K562 (cell line): ENCODE measurements around the gene RET. TPM values are rescaled to one million over a fixed set of nuclear protein-coding genes. Genes with fewer than 3 reads are reported as not detected.

Experiments used
- ATAC-seq: fragments of 200-7000 bp; cut with Tn5 transposase; 3 replicates; pipeline ENCODE4 v1.9.1; 2020; ENCODE audit warnings: moderate library complexity
- BruUV-seq: library from RNA; stranded (reverse); fragments of 400-500 nt; replicated peaks from 2 replicates; lab custom pipeline; 2021; lab: Mats Ljungman, UMichigan
- CTCF ChIA-PET: fragments of 300-600 bp; formaldehyde crosslinking; extraction: SDS; loops from one replicate; lab custom pipeline; 2021; ENCODE audit warnings: low intra/inter-chr PET ratio; lab: Yijun Ruan, JAX
- POLR2A ChIA-PET: fragments of 300-600, 350-650 bp; sonication (Branson Sonifier 250); formaldehyde crosslinking; extraction: SDS; loops from one replicate; lab custom pipeline; 2021; ENCODE audit warnings: antibody characterized with exemption, inconsistent platforms; lab: Yijun Ruan, JAX
- DNase-seq, 4 experiments: peaks; one replicate each; pipeline versions ENCODE4 v3.0.0 to v3.0.0-alpha.2; 2011 to 2018; ENCODE audit warnings: low spot score in 3 of 4, mixed read lengths in 3 of 4; ENCODE audit errors: extremely low read depth in 1 of 4
- FAIRE-seq: peaks from 2 replicates; lab custom pipeline; 2011; peaks lifted over from hg19 to GRCh38; lab: Jason Lieb, UNC
- H2AFZ ChIP-seq: 2 replicates; pipeline ENCODE4 v1.6.0; 2011; ENCODE audit warnings: low read depth, low read length, control low read depth, inconsistent platforms
- H3K27ac ChIP-seq: fragments of 200-600 bp; 3 replicates; pipeline ENCODE4 v1.8.0; 2011; ENCODE audit warnings: low read depth, mild to moderate bottlenecking, control low read depth, inconsistent platforms, low read length, moderate library complexity, mixed read lengths; ENCODE audit errors: extremely low read depth
- H3K27me3 ChIP-seq, 2 experiments: fragments of 300-600 bp in 1 of 2; 2 replicates in 1 of 2; 3 replicates in 1 of 2; pipeline versions ENCODE4 v1.6.0 to v1.8.0; 2011; ENCODE audit warnings: inconsistent platforms in 2 of 2, low read length in 2 of 2, mild to moderate bottlenecking in 1 of 2, mixed read lengths in 1 of 2, moderate library complexity in 1 of 2; ENCODE audit not compliant: control insufficient read depth in 2 of 2, insufficient read depth in 2 of 2
- H3K36me3 ChIP-seq: fragments of 300-600 bp; 3 replicates; pipeline ENCODE4 v1.8.0; 2011; ENCODE audit warnings: mild to moderate bottlenecking, low read length, inconsistent platforms; ENCODE audit not compliant: control insufficient read depth, insufficient read depth
- H3K4me1 ChIP-seq, 2 experiments: fragments of 200-600 bp in 1 of 2; replicated peaks in 1 of 2; 2 replicates in 1 of 2; 3 replicates in 1 of 2; pipeline versions ENCODE4 v1.5.1 to v1.8.0; 2011; ENCODE audit warnings: inconsistent platforms in 2 of 2, low read length in 2 of 2, mild to moderate bottlenecking in 1 of 2, mixed read lengths in 1 of 2, moderate library complexity in 1 of 2; ENCODE audit not compliant: control insufficient read depth in 2 of 2, insufficient read depth in 2 of 2
- H3K4me2 ChIP-seq: 2 replicates; pipeline ENCODE4 v1.6.1; 2011; ENCODE audit warnings: low read length, control low read depth, inconsistent platforms, mixed read lengths; ENCODE audit not compliant: insufficient read depth
- H3K4me3 ChIP-seq: fragments of 200-600 bp; sonication (generic), shearing (Covaris generic); 2 replicates; pipeline ENCODE4 v1.5.1; 2016; ENCODE audit warnings: control low read depth, inconsistent platforms
- H3K79me2 ChIP-seq: fragments of 200-600 bp; 3 replicates; pipeline ENCODE4 v1.8.0; 2011; ENCODE audit warnings: low read length, inconsistent platforms; ENCODE audit not compliant: control insufficient read depth, insufficient read depth
- H3K9ac ChIP-seq, 2 experiments: 2 replicates each; pipeline versions ENCODE4 v1.6.0 to v1.6.1; 2011; ENCODE audit warnings: low read depth in 2 of 2, low read length in 2 of 2, control low read depth in 1 of 2, inconsistent platforms in 1 of 2, mild to moderate bottlenecking in 1 of 2, mixed read lengths in 1 of 2; ENCODE audit not compliant: insufficient read depth in 1 of 2
- H3K9me1 ChIP-seq: one replicate; pipeline ENCODE4 v1.6.0; 2011; ENCODE audit warnings: inconsistent platforms, mild to moderate bottlenecking, low read length, moderate library complexity; ENCODE audit not compliant: control insufficient read depth, insufficient read depth
- H3K9me3 ChIP-seq: replicated peaks from 2 replicates; pipeline ENCODE4 v1.5.1; 2011; ENCODE audit warnings: low read depth, low read length, inconsistent platforms; ENCODE audit not compliant: control insufficient read depth, insufficient read depth
- H4K20me1 ChIP-seq: replicated peaks from 2 replicates; pipeline ENCODE4 v1.6.1; 2011; ENCODE audit warnings: low read length, inconsistent platforms, mixed read lengths; ENCODE audit not compliant: control insufficient read depth, insufficient read depth
- ELF4 ChIP-seq: fragments of 450-650 bp; formaldehyde crosslinking; IDR thresholded peaks from 2 replicates; pipeline ENCODE4 v1.4.0; 2022; ENCODE audit warnings: missing genetic modification characterization
- ETV6 ChIP-seq, 3 experiments: fragments of 150-350 bp in 1 of 3; sonication (generic) in 1 of 3; formaldehyde crosslinking in 1 of 3; IDR thresholded peaks; 2 replicates each; pipeline versions ENCODE4 v1.6.1 to v1.8.0; 2014 to 2022; ENCODE audit warnings: borderline replicate concordance in 2 of 3, low read depth in 2 of 3, antibody characterized with exemption in 1 of 3, low read length in 1 of 3, mild to moderate bottlenecking in 1 of 3, missing genetic modification reagents in 1 of 3
- HSF4 ChIP-seq: fragments of 250-450 bp; sonication (Bioruptor Pico); IDR thresholded peaks from 2 replicates; pipeline ENCODE4 v2.1.2; 2022; ENCODE audit warnings: mild to moderate bottlenecking, moderate library complexity, borderline replicate concordance
- KLF10 ChIP-seq: fragments of 250-450 bp; sonication (Bioruptor Pico); IDR thresholded peaks from 2 replicates; pipeline ENCODE4 v1.6.1; 2021; ENCODE audit warnings: matching md5 sums
- NFIC ChIP-seq: fragments of 450-650 bp; IDR thresholded peaks from 2 replicates; pipeline ENCODE4 v1.6.1; 2017; ENCODE audit warnings: mild to moderate bottlenecking, inconsistent platforms
- PATZ1 ChIP-seq: fragments of 250-450 bp; sonication (Bioruptor Pico); IDR thresholded peaks from 2 replicates; pipeline ENCODE4 v1.5.0; 2020; ENCODE audit warnings: mild to moderate bottlenecking, borderline replicate concordance
- PRMT5 ChIP-seq: sonication (generic); formaldehyde crosslinking; IDR thresholded peaks from 2 replicates; pipeline ENCODE4 v1.5.0; 2020; ENCODE audit warnings: missing genetic modification reagents
- RB1 ChIP-seq: fragments of 450-650 bp; IDR thresholded peaks from 2 replicates; pipeline ENCODE4 v1.6.1; 2017; ENCODE audit warnings: low read depth, mild to moderate bottlenecking
- RBM22 ChIP-seq: fragments of 200-400 bp; formaldehyde crosslinking; IDR thresholded peaks from 2 replicates; pipeline ENCODE4 v1.6.1; 2018; ENCODE audit warnings: low read length, low read depth; ENCODE audit not compliant: poor library complexity, severe bottlenecking
- SMAD4 ChIP-seq: fragments of 250-450 bp; sonication (Bioruptor Pico); conservative IDR thresholded peaks from 2 replicates; pipeline ENCODE4 v1.8.0; 2021; ENCODE audit warnings: inconsistent platforms, mild to moderate bottlenecking, moderate library complexity
- U2AF1 ChIP-seq: fragments of 200-400 bp; formaldehyde crosslinking; optimal IDR thresholded peaks from 2 replicates; pipeline ENCODE3; 2017; ENCODE audit warnings: mild to moderate bottlenecking, low read depth, low read length, moderate library complexity
- ZHX1 ChIP-seq: fragments of 150-350 bp; conservative IDR thresholded peaks from 2 replicates; pipeline ENCODE4 v1.6.1; 2014; ENCODE audit warnings: low read length
- ZNF408 ChIP-seq: fragments of 250-450 bp; sonication (Bioruptor Pico); IDR thresholded peaks from 2 replicates; pipeline ENCODE4 v1.4.0; 2020; ENCODE audit warnings: low read depth, mild to moderate bottlenecking, moderate library complexity
- ZNF436 ChIP-seq: fragments of 250-450, 450-650 bp; sonication (Bioruptor Pico); formaldehyde crosslinking; IDR thresholded peaks from 2 replicates; pipeline ENCODE4 v1.7.0; 2020; ENCODE audit warnings: mild to moderate bottlenecking
- ZNF551 ChIP-seq: fragments of 250-450 bp; sonication (Bioruptor Pico); IDR thresholded peaks from 2 replicates; pipeline ENCODE4 v1.5.0; 2021; ENCODE audit warnings: mild to moderate bottlenecking, moderate library complexity
- WGBS: fragments of 100-300 bp; shearing (Covaris generic); methylation state at CpG from one replicate; pipeline ENCODE4 v1.1.6; 2016; ENCODE audit warnings: low coverage, mixed read lengths; ENCODE audit not compliant: insufficient coverage; ENCODE audit errors: missing lambda C conversion rate; 5-methylcytosine and 5-hydroxymethylcytosine counted together
- in situ Hi-C: fragments of 300-500 bp; cut with MboI; formaldehyde crosslinking; loops from 4 replicates; pipeline ENCODE4 v1.15.0; 2018; ENCODE audit warnings: inconsistent platforms, mixed read lengths
- intact Hi-C: fragments of 100-400 bp; cut with micrococcal nuclease; formaldehyde crosslinking; loops from 2 replicates; pipeline ENCODE4 v1.14.2; 2022
- polyA plus RNA-seq, 8 experiments: library from polyadenylated mRNA; depleted of rRNA in 4 of 8; stranded (reverse) in 5 of 8; unstranded in 3 of 8; fragments of >200 nt; fragmentation: Nextera tagmentation in 2 of 8; fragmentation: Illumina TruSeq in 1 of 8; extraction: Ambion mirVana in 2 of 8; extraction: Trizol in 1 of 8; gene quantifications; 2 replicates each; pipeline versions ENCODE4 v1.2.1 to v1.2.3, GENCODE V29; 2011 to 2014; ENCODE audit warnings: inconsistent platforms in 1 of 8, missing spikeins in 1 of 8
- total RNA-seq, 7 experiments: library from RNA; depleted of rRNA in 6 of 7; stranded (reverse); fragments of >200 nt in 6 of 7; fragmentation: Illumina TruSeq in 2 of 7; extraction: Trizol in 2 of 7; gene quantifications; 2 replicates each; pipeline versions ENCODE4 v1.2.1 to v1.2.3, GENCODE V29; 2011 to 2021; ENCODE audit warnings: low replicate concordance in 1 of 7

Gene RET
- total and polyA plus RNA-seq, 9 of the 15 experiments (the other 6 are each of a cell fraction or from before 2014, with no cell fraction given) = 0.04 to 0.05 TPM; not detected in 7

GRCh38 chr10:43069211-43069515 is 7.7 kb upstream of the RET start:
- no peak overlapping the region for H3K4me3 ChIP-seq
- H2AFZ ChIP-seq = no peak overlapping the region
- ATAC-seq (no peak), DNase-seq (no peak), FAIRE-seq (no peak)
- H3K4me1 ChIP-seq = peaks cover 0 to 3% of the 10 kb centered on the region in 2 experiments; a peak in 1 of 5 replicates
- no peaks in the 10 kb centered on the region; the same call in 1 of the 2 replicates for H4K20me1 ChIP-seq
- WGBS = 0% methylated on average over 5 of the region's 5 CpGs
- in situ Hi-C loops (no loop called here), intact Hi-C loops (no loop called here)
- BruUV-seq = no TSS peak
- H3K9me1 ChIP-seq = no peaks in the 10 kb centered on the region
- no peaks in the 10 kb centered on the region for H3K79me2 ChIP-seq
- H3K27ac ChIP-seq = no peak overlapping the region
- H3K36me3 ChIP-seq = no peaks in the 10 kb centered on the region
- H3K27me3 ChIP-seq = peaks cover 9 to 51% of the 10 kb centered on the region in 2 experiments; a peak in 3 of 5 replicates
- POLR2A ChIA-PET = no interaction called here
- no peaks in the 10 kb centered on the region for H3K9me3 ChIP-seq
- CTCF ChIA-PET = no interaction called here
- no peak overlapping the region for H3K4me2 ChIP-seq
- no peak overlapping the region; a peak in 1 of 4 replicates for H3K9ac ChIP-seq
- TF ChIP-seq PRMT5 (CRISPR knock-in tag) (no peak), ZNF436 (CRISPR knock-in tag) (no peak), RBM22 (no peak), HSF4 (no peak), NFIC (no peak), SMAD4 (CRISPR knock-in tag) (no peak), PATZ1 (CRISPR knock-in tag) (no peak), ETV6 (IDR thresholded peaks at IDR 0.05; ENCODE audit: borderline replicate concordance in 1 of 2, low read depth in 2 of 2, low read length in 1 of 2) (no peak), ETV6 (CRISPR knock-in tag; IDR thresholded peaks at IDR 0.05; ENCODE audit: borderline replicate concordance) (no peak), RB1 (no peak), U2AF1 (no peak), KLF10 (CRISPR knock-in tag) (no peak), ZHX1 (no peak), ZNF408 (no peak), ELF4 (CRISPR knock-in tag) (no peak), ZNF551 (no peak)
- TF ChIP-seq, all 486 proteins: peak for 0
